GM19372 (cell line): ENCODE measurements around the gene CMTM5.
"Not testable (repeated sequence)": the region's sequence is repeated elsewhere in the genome, so short reads cannot be mapped to it uniquely, and the experiment has no call there.

Experiments
- ATAC-seq: cut with Tn5 transposase; IDR thresholded peaks from one replicate; pipeline ENCODE4 v1.9.1; 2021; ENCODE audit warnings: mild to moderate bottlenecking, low read depth, moderate library complexity; ENCODE audit not compliant: unreplicated experiment

CMTM5 gene

GRCh38 chr14:23377573-23378563, 1.0 kb downstream of the CMTM5 start:
- no peak for ATAC-seq

GRCh38 chr14:23378612-23379220, 1.9 kb downstream of the CMTM5 start:
- no peak for ATAC-seq

GRCh38 chr14:23379366-23380196, 2.7 kb downstream of the CMTM5 start:
- no peak for ATAC-seq

GRCh38 chr14:23380197-23380914, 3.5 kb downstream of the CMTM5 start:
- ATAC-seq, result no peak

- no peak for ATAC-seq
Measured at GRCh38 chr14:23380976-23381375, 4.1 kb downstream of the CMTM5 start.

- ATAC-seq, result no peak
Measured at GRCh38 chr14:23381871-23382270, 5.0 kb downstream of the CMTM5 start.

GRCh38 chr14:23382276-23382675, 5.4 kb downstream of the CMTM5 start:
- ATAC-seq, result no peak

GRCh38 chr14:23382731-23383440, 6.0 kb downstream of the CMTM5 start:
- ATAC-seq, result no peak

- no peak for ATAC-seq
Measured at GRCh38 chr14:23384364-23385080, 7.7 kb downstream of the CMTM5 start.

- ATAC-seq, result no peak
Measured at GRCh38 chr14:23385244-23385641, 8.4 kb downstream of the CMTM5 start.

- ATAC-seq, result no peak
Measured at GRCh38 chr14:23385642-23386265, 8.9 kb downstream of the CMTM5 start.

GRCh38 chr14:23386266-23386657, 9.4 kb downstream of the CMTM5 start:
- ATAC-seq, result not testable (repeated sequence)

- no peak for ATAC-seq
Measured at GRCh38 chr14:23386999-23387398, 10.2 kb downstream of the CMTM5 start.

GRCh38 chr14:23387916-23388882, 11.4 kb downstream of the CMTM5 start:
- ATAC-seq, result no peak

- ATAC-seq, result no peak
Measured at GRCh38 chr14:23388996-23389395, 12.2 kb downstream of the CMTM5 start.

GRCh38 chr14:23389396-23389795, 12.6 kb downstream of the CMTM5 start:
- no peak for ATAC-seq

- ATAC-seq, result not testable (repeated sequence)
Measured at GRCh38 chr14:23389871-23390270, 13.0 kb downstream of the CMTM5 start.
